Mammary epithelial cell (primary cell): ENCODE data around the gene EDN3.

Experiments
- EZH2 ChIP-seq: IDR thresholded peaks from 2 replicates; pipeline ENCODE4 v1.6.1; 2012; ENCODE audit warnings: low read length, inconsistent platforms, borderline replicate concordance
- TF ChIP-seq, protein P1 (sequence below), 2 donors: IDR thresholded peaks in 1 of 2; conservative IDR thresholded peaks in 1 of 2; 2 replicates each; pipeline ENCODE4 v1.5.1; 2011 to 2012; ENCODE audit warnings: inconsistent platforms in 2 of 2, low read length in 2 of 2, mild to moderate bottlenecking in 2 of 2, control low read depth in 1 of 2, low read depth in 1 of 2; ENCODE audit not compliant: insufficient read depth in 1 of 2; ENCODE audit errors: extremely low read depth in 1 of 2

DNA sequence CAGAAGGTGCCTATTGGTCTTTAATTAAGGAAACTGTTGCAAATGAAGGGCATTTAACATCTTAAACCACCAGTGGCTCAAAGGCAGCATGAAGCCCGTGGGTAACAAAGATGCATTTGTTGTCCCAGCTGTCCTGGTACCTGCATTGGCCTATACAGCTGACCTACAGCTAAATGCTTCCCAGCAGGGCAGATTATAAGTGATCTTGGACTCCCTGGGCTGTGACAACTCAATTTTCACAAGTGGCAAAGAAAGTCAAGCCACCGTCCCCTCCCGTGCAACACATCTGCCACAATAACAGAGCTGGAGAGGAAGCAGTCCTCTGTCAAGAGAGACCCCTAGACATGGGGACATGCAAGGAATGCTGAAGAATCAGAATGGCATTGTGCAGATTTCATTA is 31.5 kb upstream of the EDN3 start:
- TF ChIP-seq, protein P1, sequence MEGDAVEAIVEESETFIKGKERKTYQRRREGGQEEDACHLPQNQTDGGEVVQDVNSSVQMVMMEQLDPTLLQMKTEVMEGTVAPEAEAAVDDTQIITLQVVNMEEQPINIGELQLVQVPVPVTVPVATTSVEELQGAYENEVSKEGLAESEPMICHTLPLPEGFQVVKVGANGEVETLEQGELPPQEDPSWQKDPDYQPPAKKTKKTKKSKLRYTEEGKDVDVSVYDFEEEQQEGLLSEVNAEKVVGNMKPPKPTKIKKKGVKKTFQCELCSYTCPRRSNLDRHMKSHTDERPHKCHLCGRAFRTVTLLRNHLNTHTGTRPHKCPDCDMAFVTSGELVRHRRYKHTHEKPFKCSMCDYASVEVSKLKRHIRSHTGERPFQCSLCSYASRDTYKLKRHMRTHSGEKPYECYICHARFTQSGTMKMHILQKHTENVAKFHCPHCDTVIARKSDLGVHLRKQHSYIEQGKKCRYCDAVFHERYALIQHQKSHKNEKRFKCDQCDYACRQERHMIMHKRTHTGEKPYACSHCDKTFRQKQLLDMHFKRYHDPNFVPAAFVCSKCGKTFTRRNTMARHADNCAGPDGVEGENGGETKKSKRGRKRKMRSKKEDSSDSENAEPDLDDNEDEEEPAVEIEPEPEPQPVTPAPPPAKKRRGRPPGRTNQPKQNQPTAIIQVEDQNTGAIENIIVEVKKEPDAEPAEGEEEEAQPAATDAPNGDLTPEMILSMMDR (conservative IDR thresholded peaks at IDR 0.05 in 1 of 2, IDR thresholded peaks at IDR 0.05 in 1 of 2; ENCODE audit: extremely low read depth in 1 of 2, insufficient read depth in 1 of 2, low read depth in 1 of 2, low read length in 2 of 2), result no peak
- TF ChIP-seq EZH2, result no peak
